Bronchial epithelial cell (primary cell): ENCODE results near the gene KRTAP10-2. TPM values are rescaled to one million over a fixed set of nuclear protein-coding genes. Genes with fewer than 3 reads are reported as not detected.
"Not testable (repeated sequence)": the region's sequence is repeated elsewhere in the genome, so short reads cannot be mapped to it uniquely, and the experiment has no call there.

Source experiments
- DNase-seq: peaks from one replicate; pipeline ENCODE4 v3.0.0-alpha.2; 2010; ENCODE audit warnings: low read depth
- FAIRE-seq: peaks from 2 replicates; lab custom pipeline; 2011; peaks lifted over from hg19 to GRCh38; lab: Jason Lieb, UNC
- H3K27me3 ChIP-seq: 2 replicates; pipeline ENCODE4 v1.5.1; 2011; ENCODE audit warnings: low read length; ENCODE audit not compliant: control insufficient read depth, insufficient read depth
- H3K36me3 ChIP-seq: 2 replicates; pipeline ENCODE4 v1.5.1; 2011; ENCODE audit warnings: low read length; ENCODE audit not compliant: control insufficient read depth, insufficient read depth
- H3K4me3 ChIP-seq: 2 replicates; pipeline ENCODE4 v1.5.1; 2011; ENCODE audit warnings: mild to moderate bottlenecking, low read depth, low read length, control low read depth
- CTCF ChIP-seq: IDR thresholded peaks from 2 replicates; pipeline ENCODE4 v1.5.1; 2011; ENCODE audit warnings: mild to moderate bottlenecking, moderate library complexity, low read length, control low read depth, inconsistent platforms; ENCODE audit not compliant: insufficient read depth, severe bottlenecking
- total RNA-seq: library from RNA; depleted of rRNA; stranded (reverse); fragments of >200 nt; gene quantifications from 2 replicates; pipeline ENCODE4 v1.2.1, GENCODE V29; 2014

Gene KRTAP10-2
- total RNA-seq, 1 donor from 2014 or later = not detected

DNA sequence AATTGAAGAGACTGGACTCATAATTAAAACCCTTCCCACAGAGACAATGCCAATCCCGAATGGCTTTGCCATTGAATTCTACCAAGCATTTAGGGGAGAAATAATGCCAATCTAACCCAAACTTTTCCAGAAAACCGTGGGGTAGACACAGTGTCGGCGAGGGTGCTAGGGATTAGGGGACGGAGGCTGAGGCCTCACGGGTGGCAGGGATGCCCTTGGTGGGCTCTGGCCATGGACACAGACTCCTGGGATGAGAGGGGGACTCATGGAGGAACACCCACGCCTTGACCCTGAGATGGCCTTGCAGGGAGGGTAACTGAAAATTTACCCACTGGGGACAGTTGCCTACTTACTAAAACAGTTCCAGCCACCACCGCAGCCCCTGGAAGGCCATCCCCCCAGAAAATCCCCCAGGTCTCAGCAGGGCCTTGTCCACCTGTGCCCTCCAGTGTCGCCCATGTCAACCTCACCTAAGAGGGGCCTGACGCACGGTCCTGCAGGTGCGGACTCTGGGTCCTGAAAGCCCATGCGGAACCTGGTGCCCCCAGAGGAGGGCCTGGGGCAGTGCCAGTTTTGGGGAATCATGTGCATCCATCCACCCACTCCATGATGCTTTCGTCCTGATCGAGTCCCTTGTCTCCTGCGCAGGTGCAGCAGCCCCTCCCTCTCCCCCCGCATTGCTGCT lies 27.2 kb upstream of the KRTAP10-2 start:
- FAIRE-seq (no peak), DNase-seq (no peak)
- Histone ChIP-seq H3K36me3 (no peaks in the 10 kb centered on the region), H3K27me3 (no peaks in the 10 kb centered on the region), H3K4me3 (no peak overlapping the region)
- no peak for TF ChIP-seq CTCF

DNA sequence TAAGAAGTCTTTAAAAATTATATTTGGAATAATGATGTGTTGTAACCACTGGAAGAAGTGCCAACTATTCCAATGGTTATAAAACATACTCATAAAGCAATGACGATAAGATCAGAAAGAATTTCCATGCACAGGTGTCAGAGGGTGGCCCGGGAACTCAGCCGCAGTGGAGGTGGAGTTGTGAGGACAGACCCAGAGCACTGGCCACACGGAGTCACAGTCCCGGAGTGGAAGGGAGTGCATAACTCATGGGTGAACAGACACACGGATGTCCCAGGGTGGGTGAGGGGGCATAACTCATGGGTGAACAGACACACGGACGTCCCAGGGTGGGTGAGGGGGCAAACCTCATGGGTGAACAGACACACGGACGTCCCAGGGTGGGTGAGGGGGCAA lies 24.7 kb upstream of the KRTAP10-2 start:
- Histone ChIP-seq H3K36me3 (no peaks in the 10 kb centered on the region), H3K4me3 (no peak overlapping the region), H3K27me3 (no peaks in the 10 kb centered on the region)
- TF ChIP-seq CTCF = no peak
- FAIRE-seq (no peak), DNase-seq (no peak)

DNA sequence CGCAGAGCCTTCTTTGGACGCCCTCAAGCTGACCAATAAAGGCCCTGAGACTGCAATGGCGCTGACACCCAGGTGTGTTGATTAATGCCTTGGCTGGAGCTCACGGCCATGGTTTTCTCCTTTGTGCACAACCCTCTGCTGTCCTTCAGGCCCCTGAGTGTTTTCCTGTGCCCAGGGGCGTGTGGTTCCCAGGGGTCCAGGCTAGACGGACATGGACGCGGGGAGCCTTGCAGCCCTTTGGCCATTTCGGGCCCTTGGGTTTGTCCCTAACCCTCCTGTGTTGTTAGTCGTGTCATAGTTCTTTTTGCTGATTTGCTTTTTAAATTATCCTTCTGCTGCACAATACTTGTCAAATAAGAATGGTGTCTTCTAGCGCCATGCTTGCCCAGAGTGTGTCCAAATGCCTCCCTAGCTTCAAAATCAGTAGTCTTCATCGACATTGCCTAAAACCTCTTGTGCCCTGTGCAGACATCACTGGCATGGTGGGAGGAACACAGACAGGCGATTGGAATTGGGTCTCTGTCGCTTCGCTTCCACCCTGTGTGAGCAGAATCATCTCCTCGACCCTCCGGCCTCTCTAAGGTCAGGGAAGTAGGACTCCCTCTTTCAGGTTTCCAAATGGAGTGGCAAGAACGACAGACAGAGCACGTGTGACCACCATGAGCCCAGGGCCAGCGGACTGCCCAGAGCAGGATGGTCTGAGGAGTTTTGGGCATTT lies 24.2 kb upstream of the KRTAP10-2 start:
- DNase-seq (no peak), FAIRE-seq (no peak)
- H3K4me3 ChIP-seq = no peak overlapping the region
- H3K27me3 ChIP-seq = no peaks in the 10 kb centered on the region
- H3K36me3 ChIP-seq = no peaks in the 10 kb centered on the region
- no peak for TF ChIP-seq CTCF

DNA sequence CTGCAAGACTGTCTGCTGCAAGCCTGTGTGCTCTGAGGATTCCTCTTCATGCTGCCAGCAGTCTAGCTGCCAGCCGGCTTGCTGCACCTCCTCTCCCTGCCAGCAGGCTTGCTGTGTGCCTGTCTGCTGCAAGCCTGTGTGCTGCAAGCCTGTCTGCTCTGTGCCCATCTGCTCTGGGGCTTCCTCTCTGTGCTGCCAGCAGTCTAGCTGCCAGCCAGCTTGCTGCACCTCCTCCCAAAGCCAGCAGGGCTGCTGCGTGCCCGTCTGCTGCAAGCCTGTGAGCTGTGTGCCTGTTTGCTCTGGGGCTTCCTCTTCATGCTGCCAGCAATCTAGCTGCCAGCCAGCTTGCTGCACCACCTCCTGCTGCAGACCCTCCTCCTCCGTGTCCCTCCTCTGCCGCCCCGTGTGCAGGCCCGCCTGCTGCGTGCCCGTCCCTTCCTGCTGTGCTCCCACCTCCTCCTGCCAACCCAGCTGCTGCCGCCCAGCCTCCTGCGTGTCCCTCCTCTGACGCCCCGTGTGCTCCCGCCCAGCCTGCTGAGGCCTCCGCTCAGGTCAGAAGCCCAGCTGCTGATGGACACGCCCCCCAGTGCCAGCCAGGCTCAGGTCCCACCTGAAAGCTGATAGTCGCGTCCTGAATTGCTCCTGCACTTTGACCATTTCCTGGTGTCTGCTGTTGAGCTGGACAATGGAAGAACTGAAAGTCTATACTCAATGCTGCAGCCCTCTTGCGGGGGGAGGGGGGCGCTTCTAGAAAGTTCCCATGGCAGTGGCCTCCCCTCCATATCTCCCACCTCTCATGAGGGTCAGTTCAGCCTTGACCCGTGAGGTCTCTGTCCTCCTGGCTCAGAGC lies 23.4 kb upstream of the KRTAP10-2 start:
- Histone ChIP-seq H3K27me3 (no peaks in the 10 kb centered on the region), H3K4me3 (no peak overlapping the region), H3K36me3 (no peaks in the 10 kb centered on the region)
- TF ChIP-seq CTCF = no peak
- DNase-seq (no peak), FAIRE-seq (no peak)

DNA sequence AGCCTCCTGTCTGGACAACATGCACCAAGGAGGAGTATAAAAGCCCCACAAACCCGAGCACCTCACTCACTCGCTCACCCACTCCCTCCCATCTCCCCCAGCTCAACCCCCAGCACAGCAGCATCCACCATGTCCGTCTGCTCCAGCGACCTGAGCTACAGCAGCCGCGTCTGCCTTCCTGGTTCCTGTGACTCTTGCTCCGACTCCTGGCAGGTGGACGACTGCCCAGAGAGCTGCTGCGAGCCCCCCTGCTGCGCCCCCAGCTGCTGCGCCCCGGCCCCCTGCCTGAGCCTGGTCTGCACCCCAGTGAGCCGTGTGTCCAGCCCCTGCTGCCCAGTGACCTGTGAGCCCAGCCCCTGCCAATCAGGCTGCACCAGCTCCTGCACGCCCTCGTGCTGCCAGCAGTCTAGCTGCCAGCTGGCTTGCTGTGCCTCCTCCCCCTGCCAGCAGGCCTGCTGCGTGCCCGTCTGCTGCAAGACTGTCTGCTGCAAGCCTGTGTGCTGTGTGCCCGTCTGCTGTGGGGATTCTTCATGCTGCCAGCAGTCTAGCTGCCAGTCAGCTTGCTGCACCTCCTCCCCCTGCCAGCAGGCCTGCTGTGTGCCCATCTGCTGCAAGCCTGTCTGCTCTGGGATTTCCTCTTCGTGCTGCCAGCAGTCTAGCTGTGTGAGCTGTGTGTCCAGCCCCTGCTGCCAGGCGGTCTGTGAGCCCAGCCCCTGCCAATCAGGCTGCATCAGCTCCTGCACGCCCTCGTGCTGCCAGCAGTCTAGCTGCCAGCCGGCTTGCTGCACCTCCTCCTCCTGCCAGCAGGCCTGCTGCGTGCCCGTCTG lies 22.5 kb upstream of the KRTAP10-2 start, which contains the start of gene KRTAP10-4:
Gene KRTAP10-4 (plus strand): TSS at position 100 of the 827 bp plus-strand sequence. CDS start 30 bp downstream, at position 130.
- DNase-seq, H3K27me3 ChIP-seq, H3K36me3 ChIP-seq, FAIRE-seq, H3K4me3 ChIP-seq: not testable (repeated sequence)
